ENCODE results near the gene PLEKHA4. TPM values are rescaled to one million over a fixed set of nuclear protein-coding genes. Genes with fewer than 3 reads are reported as not detected.

PLEKHA4 gene
- polyA plus RNA-seq, 1 donor (not counting 4 experiments of a cell fraction or from before 2014, with no cell fraction given): 1.8 TPM

GRCh38 chr19:48835734-48836088, 32.7 kb downstream of the PLEKHA4 start:
- Histone ChIP-seq H4K20me1 (ENCODE audit: control insufficient read depth, extremely low read depth, insufficient read depth, low read length) (no peaks in the 10 kb centered on the region), H3K4me2 (ENCODE audit: control insufficient read depth, extremely low read depth, insufficient read depth, low read depth, low read length) (peak overlapping the region; percentile 89), H3K27me3 (ENCODE audit: control insufficient read depth, extremely low read depth, insufficient read depth, low read length) (no peaks in the 10 kb centered on the region), H3K9me1 (ENCODE audit: control insufficient read depth, extremely low read depth, insufficient read depth, low read length) (no peaks in the 10 kb centered on the region), H3K4me3 (ENCODE audit: control insufficient read depth in 2 of 3, extremely low read depth in 1 of 3, insufficient read depth in 2 of 3, low read depth in 1 of 3, low read length in 3 of 3) (peak overlapping the region; percentile 30 to 64 (median 49)), H3K4me1 (ENCODE audit: control insufficient read depth, extremely low read depth, insufficient read depth, low read length) (peaks cover 12% of the 10 kb centered on the region), H3K9me3 (ENCODE audit: control insufficient read depth, low read depth, low read length) (no peaks in the 10 kb centered on the region), H3K36me3 (ENCODE audit: control insufficient read depth in 2 of 2, extremely low read depth in 1 of 2, insufficient read depth in 2 of 2, low read length in 2 of 2) (no peaks in the 10 kb centered on the region), H3K9ac (ENCODE audit: control insufficient read depth, extremely low read depth, insufficient read depth, low read length) (peak overlapping the region; percentile 71), H3K79me2 (ENCODE audit: control insufficient read depth, insufficient read depth, low read length) (no peaks in the 10 kb centered on the region), H2AFZ (ENCODE audit: control insufficient read depth, low read length) (peak overlapping the region; percentile 88), H3K27ac (ENCODE audit: control insufficient read depth, insufficient read depth, low read length) (peak overlapping the region; percentile 43)
- TF ChIP-seq EZH2 (IDR thresholded peaks at IDR 0.05; ENCODE audit: low read length): no peak
- TF ChIP-seq, protein P1, sequence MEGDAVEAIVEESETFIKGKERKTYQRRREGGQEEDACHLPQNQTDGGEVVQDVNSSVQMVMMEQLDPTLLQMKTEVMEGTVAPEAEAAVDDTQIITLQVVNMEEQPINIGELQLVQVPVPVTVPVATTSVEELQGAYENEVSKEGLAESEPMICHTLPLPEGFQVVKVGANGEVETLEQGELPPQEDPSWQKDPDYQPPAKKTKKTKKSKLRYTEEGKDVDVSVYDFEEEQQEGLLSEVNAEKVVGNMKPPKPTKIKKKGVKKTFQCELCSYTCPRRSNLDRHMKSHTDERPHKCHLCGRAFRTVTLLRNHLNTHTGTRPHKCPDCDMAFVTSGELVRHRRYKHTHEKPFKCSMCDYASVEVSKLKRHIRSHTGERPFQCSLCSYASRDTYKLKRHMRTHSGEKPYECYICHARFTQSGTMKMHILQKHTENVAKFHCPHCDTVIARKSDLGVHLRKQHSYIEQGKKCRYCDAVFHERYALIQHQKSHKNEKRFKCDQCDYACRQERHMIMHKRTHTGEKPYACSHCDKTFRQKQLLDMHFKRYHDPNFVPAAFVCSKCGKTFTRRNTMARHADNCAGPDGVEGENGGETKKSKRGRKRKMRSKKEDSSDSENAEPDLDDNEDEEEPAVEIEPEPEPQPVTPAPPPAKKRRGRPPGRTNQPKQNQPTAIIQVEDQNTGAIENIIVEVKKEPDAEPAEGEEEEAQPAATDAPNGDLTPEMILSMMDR (optimal IDR thresholded peaks at IDR 0.05 in 1 of 3, IDR thresholded peaks at IDR 0.05 in 1 of 3, conservative IDR thresholded peaks at IDR 0.05 in 1 of 3; ENCODE audit: extremely low read depth in 1 of 3, insufficient read depth in 2 of 3, low read length in 3 of 3): peak; percentile 95 to 98 (median 95)
- FAIRE-seq (peak; percentile 77), DNase-seq (ENCODE audit: low read depth, low spot score) (no peak)
- dilution Hi-C loops (cut with MboI; ENCODE audit: extremely low pct_ligation_motif_present, low sequenced_read_pairs): no loop called here

GRCh38 chr19:48833977-48834376, 34.4 kb downstream of the PLEKHA4 start:
- dilution Hi-C loops (cut with MboI; ENCODE audit: extremely low pct_ligation_motif_present, low sequenced_read_pairs): no loop called here
- Histone ChIP-seq H3K27ac (ENCODE audit: control insufficient read depth, insufficient read depth, low read length) (no peak overlapping the region), H3K9me3 (ENCODE audit: control insufficient read depth, low read depth, low read length) (no peaks in the 10 kb centered on the region), H4K20me1 (ENCODE audit: control insufficient read depth, extremely low read depth, insufficient read depth, low read length) (no peaks in the 10 kb centered on the region), H3K36me3 (ENCODE audit: control insufficient read depth in 2 of 2, extremely low read depth in 1 of 2, insufficient read depth in 2 of 2, low read length in 2 of 2) (no peaks in the 10 kb centered on the region), H3K4me1 (ENCODE audit: control insufficient read depth, extremely low read depth, insufficient read depth, low read length) (peaks cover 12% of the 10 kb centered on the region), H3K4me3 (ENCODE audit: control insufficient read depth in 2 of 3, extremely low read depth in 1 of 3, insufficient read depth in 2 of 3, low read depth in 1 of 3, low read length in 3 of 3) (no peak overlapping the region), H3K9me1 (ENCODE audit: control insufficient read depth, extremely low read depth, insufficient read depth, low read length) (no peaks in the 10 kb centered on the region), H3K27me3 (ENCODE audit: control insufficient read depth, extremely low read depth, insufficient read depth, low read length) (no peaks in the 10 kb centered on the region), H3K79me2 (ENCODE audit: control insufficient read depth, insufficient read depth, low read length) (no peaks in the 10 kb centered on the region), H2AFZ (ENCODE audit: control insufficient read depth, low read length) (no peak overlapping the region), H3K9ac (ENCODE audit: control insufficient read depth, extremely low read depth, insufficient read depth, low read length) (no peak overlapping the region), H3K4me2 (ENCODE audit: control insufficient read depth, extremely low read depth, insufficient read depth, low read depth, low read length) (no peak overlapping the region)
- TF ChIP-seq, protein P1 (optimal IDR thresholded peaks at IDR 0.05 in 1 of 3, IDR thresholded peaks at IDR 0.05 in 1 of 3, conservative IDR thresholded peaks at IDR 0.05 in 1 of 3; ENCODE audit: extremely low read depth in 1 of 3, insufficient read depth in 2 of 3, low read length in 3 of 3): no peak
- no peak for TF ChIP-seq EZH2 (IDR thresholded peaks at IDR 0.05; ENCODE audit: low read length)
- no peak for FAIRE-seq
- DNase-seq (ENCODE audit: low read depth, low spot score): no peak
